Liver (tissue), 9 donors: ENCODE data around the gene PDE4D. TPM values are rescaled to one million over a fixed set of nuclear protein-coding genes. Genes with fewer than 3 reads are reported as not detected.
A peak's percentile ranks its signal among the peaks of the same experiment; 100 is the strongest.

Source experiments
- DNase-seq: peaks from one replicate; pipeline ENCODE4 v3.0.0-alpha.2; 2017; ENCODE audit warnings: low spot score
- H3K27ac ChIP-seq, 2 donors: one replicate each; pipeline ENCODE4 v1.7.0; 2013; ENCODE audit warnings: inconsistent platforms in 2 of 2, low read length in 2 of 2, control low read depth in 1 of 2, low read depth in 1 of 2, mild to moderate bottlenecking in 1 of 2
- H3K27me3 ChIP-seq, 4 donors: one replicate each; pipeline versions ENCODE4 v1.6.1 to v1.7.0; 2013; ENCODE audit warnings: low read length in 3 of 4, inconsistent platforms in 1 of 4, mild to moderate bottlenecking in 1 of 4, moderate library complexity in 1 of 4; ENCODE audit not compliant: control insufficient read depth in 4 of 4, insufficient read depth in 4 of 4
- H3K36me3 ChIP-seq, 4 donors: one replicate each; pipeline versions ENCODE4 v1.6.1 to v1.7.0; 2013; ENCODE audit warnings: low read length in 3 of 4, mild to moderate bottlenecking in 3 of 4, low read depth in 1 of 4, moderate library complexity in 1 of 4; ENCODE audit not compliant: control insufficient read depth in 4 of 4, insufficient read depth in 3 of 4
- H3K4me1 ChIP-seq, 4 donors: one replicate each; pipeline versions ENCODE4 v1.6.1 to v1.7.0; 2013; ENCODE audit warnings: low read length in 3 of 4, mild to moderate bottlenecking in 3 of 4, moderate library complexity in 1 of 4; ENCODE audit not compliant: control insufficient read depth in 4 of 4, insufficient read depth in 4 of 4
- H3K4me3 ChIP-seq, 3 donors: one replicate each; pipeline versions ENCODE4 v1.6.1 to v1.7.0; 2013; ENCODE audit warnings: low read length in 3 of 3, control low read depth in 1 of 3, low read depth in 1 of 3, mild to moderate bottlenecking in 1 of 3
- H3K9ac ChIP-seq, 2 donors: one replicate each; pipeline ENCODE4 v1.7.0; 2013; ENCODE audit warnings: low read length in 2 of 2, mild to moderate bottlenecking in 2 of 2, moderate library complexity in 2 of 2, control low read depth in 1 of 2, low read depth in 1 of 2
- H3K9me3 ChIP-seq, 4 donors: one replicate each; pipeline versions ENCODE4 v1.6.1 to v1.7.0; 2013; ENCODE audit warnings: low read length in 3 of 4; ENCODE audit not compliant: control insufficient read depth in 4 of 4
- ATF3 ChIP-seq: IDR thresholded peaks from 2 replicates; pipeline ENCODE4 v1.6.1; 2016; ENCODE audit warnings: antibody characterized with exemption
- CTCF ChIP-seq: fragments of 150-350 bp; IDR thresholded peaks from 2 replicates; pipeline ENCODE4 v1.5.1; 2017; ENCODE audit warnings: improper control_type of control experiment, low read depth, low read length; ENCODE audit not compliant: missing input control
- EGR1 ChIP-seq, 2 donors: IDR thresholded peaks; 2 replicates each; pipeline ENCODE4 v1.6.1; 2016 to 2018; ENCODE audit warnings: antibody characterized with exemption in 2 of 2, low read depth in 2 of 2
- FOXA1 ChIP-seq: IDR thresholded peaks from 2 replicates; pipeline ENCODE4 v1.6.1; 2016; ENCODE audit warnings: antibody characterized with exemption
- FOXA2 ChIP-seq: IDR thresholded peaks from 2 replicates; pipeline ENCODE4 v1.6.1; 2016; ENCODE audit warnings: antibody characterized with exemption
- GABPA ChIP-seq, 2 donors: IDR thresholded peaks in 1 of 2; conservative IDR thresholded peaks in 1 of 2; 2 replicates each; pipeline ENCODE4 v1.6.1; 2016; ENCODE audit warnings: antibody characterized with exemption in 2 of 2, mild to moderate bottlenecking in 1 of 2, moderate library complexity in 1 of 2
- HNF4A ChIP-seq, 2 donors: conservative IDR thresholded peaks; 2 replicates each; pipeline ENCODE4 v1.6.1; 2016; ENCODE audit warnings: antibody characterized with exemption in 2 of 2, mild to moderate bottlenecking in 2 of 2
- HNF4G ChIP-seq: IDR thresholded peaks from 2 replicates; pipeline ENCODE4 v1.6.1; 2016; ENCODE audit warnings: antibody characterized with exemption
- JUND ChIP-seq, 2 donors: IDR thresholded peaks; 2 replicates each; pipeline ENCODE4 v1.6.1; 2016; ENCODE audit warnings: antibody characterized with exemption in 2 of 2
- NR2F2 ChIP-seq: IDR thresholded peaks from 2 replicates; pipeline ENCODE4 v1.6.1; 2016; ENCODE audit warnings: antibody characterized with exemption
- RAD21 ChIP-seq, 2 donors: IDR thresholded peaks; 2 replicates each; pipeline ENCODE4 v1.6.1; 2016; ENCODE audit warnings: antibody characterized with exemption in 2 of 2, mild to moderate bottlenecking in 2 of 2
- REST ChIP-seq: IDR thresholded peaks from 2 replicates; pipeline ENCODE4 v1.6.1; 2016; ENCODE audit warnings: antibody characterized with exemption, mild to moderate bottlenecking
- RXRA ChIP-seq, 2 donors: IDR thresholded peaks; 2 replicates each; pipeline ENCODE4 v1.6.1; 2017 to 2018; ENCODE audit warnings: antibody characterized with exemption in 2 of 2, mild to moderate bottlenecking in 1 of 2
- SP1 ChIP-seq: IDR thresholded peaks from 2 replicates; pipeline ENCODE4 v1.6.1; 2018; ENCODE audit warnings: antibody characterized with exemption, mild to moderate bottlenecking
- TAF1 ChIP-seq: conservative IDR thresholded peaks from 2 replicates; pipeline ENCODE4 v1.6.1; 2016; ENCODE audit warnings: antibody characterized with exemption, mild to moderate bottlenecking
- YY1 ChIP-seq: IDR thresholded peaks from 2 replicates; pipeline ENCODE4 v1.6.1; 2016; ENCODE audit warnings: antibody characterized with exemption, mild to moderate bottlenecking
- ZBTB33 ChIP-seq: IDR thresholded peaks from 2 replicates; pipeline ENCODE4 v1.6.1; 2016; ENCODE audit warnings: antibody characterized with exemption
- WGBS: extraction: QIAGEN DNeasy Blood & Tissue Kit; methylation state at CpG from one replicate; pipeline ENCODE4 v1.1.7; 2013; 5-methylcytosine and 5-hydroxymethylcytosine counted together
- polyA plus RNA-seq, 2 donors: library from polyadenylated mRNA; stranded (reverse) in 1 of 2; unstranded in 1 of 2; fragments of 200-250 nt in 1 of 2; fragments of >200 nt in 1 of 2; fragmentation: Nextera tagmentation in 1 of 2; extraction: Ambion mirVana in 1 of 2; gene quantifications; one replicate each; pipeline versions ENCODE4 v1.2.1 to v1.2.3, GENCODE V29; 2013 to 2015
- total RNA-seq, 2 donors: library from RNA; depleted of rRNA; stranded (reverse); fragments of >200 nt; gene quantifications; one replicate each; pipeline ENCODE4 v1.2.3, GENCODE V29; 2014
- TF ChIP-seq, protein P1 (sequence below): IDR thresholded peaks from 2 replicates; pipeline ENCODE4 v1.6.1; 2016; ENCODE audit warnings: antibody characterized with exemption
- donor health status: healthy.
- donor health status: healthy.
- donor health status: healthy.
- donor health status: healthy.
- donor health status: healthy.

PDE4D gene
- total and polyA plus RNA-seq, 4 donors, result 0.67 to 11.9 (median 6.5) TPM

GRCh38 chr5:59387127-59387526 lies 506.4 kb downstream of the PDE4D start (continued):
- no peak for TF ChIP-seq JUND (IDR thresholded peaks at IDR 0.05)

- WGBS, result 98% methylated on average over 2 of the region's 2 CpGs
- no peak for DNase-seq
- Histone ChIP-seq H3K4me1 (no peaks in the 10 kb centered on the region), H3K36me3 (no peaks in the 10 kb centered on the region), H3K27me3 (no peaks in the 10 kb centered on the region), H3K27ac (no peak overlapping the region), H3K9me3 (no peaks in the 10 kb centered on the region), H3K4me3 (no peak overlapping the region), H3K9ac (no peak overlapping the region)
- TF ChIP-seq TAF1 (no peak), YY1 (no peak), RAD21 (IDR thresholded peaks at IDR 0.05) (no peak), NR2F2 (no peak), SP1 (no peak), CTCF (no peak), JUND (IDR thresholded peaks at IDR 0.05) (no peak), HNF4A (conservative IDR thresholded peaks at IDR 0.05) (no peak), ATF3 (no peak), GABPA (IDR thresholded peaks at IDR 0.05 in 1 of 2, conservative IDR thresholded peaks at IDR 0.05 in 1 of 2) (no peak), FOXA1 (no peak), FOXA2 (no peak), REST (no peak), EGR1 (IDR thresholded peaks at IDR 0.05; ENCODE audit: low read depth in 2 of 2) (no peak), HNF4G (no peak), RXRA (IDR thresholded peaks at IDR 0.05) (no peak)
- TF ChIP-seq, protein P1, sequence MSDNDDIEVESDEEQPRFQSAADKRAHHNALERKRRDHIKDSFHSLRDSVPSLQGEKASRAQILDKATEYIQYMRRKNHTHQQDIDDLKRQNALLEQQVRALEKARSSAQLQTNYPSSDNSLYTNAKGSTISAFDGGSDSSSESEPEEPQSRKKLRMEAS, result no peak
These were observed 507.8 kb downstream of the PDE4D start for GRCh38 chr5:59385700-59386099.

DNA sequence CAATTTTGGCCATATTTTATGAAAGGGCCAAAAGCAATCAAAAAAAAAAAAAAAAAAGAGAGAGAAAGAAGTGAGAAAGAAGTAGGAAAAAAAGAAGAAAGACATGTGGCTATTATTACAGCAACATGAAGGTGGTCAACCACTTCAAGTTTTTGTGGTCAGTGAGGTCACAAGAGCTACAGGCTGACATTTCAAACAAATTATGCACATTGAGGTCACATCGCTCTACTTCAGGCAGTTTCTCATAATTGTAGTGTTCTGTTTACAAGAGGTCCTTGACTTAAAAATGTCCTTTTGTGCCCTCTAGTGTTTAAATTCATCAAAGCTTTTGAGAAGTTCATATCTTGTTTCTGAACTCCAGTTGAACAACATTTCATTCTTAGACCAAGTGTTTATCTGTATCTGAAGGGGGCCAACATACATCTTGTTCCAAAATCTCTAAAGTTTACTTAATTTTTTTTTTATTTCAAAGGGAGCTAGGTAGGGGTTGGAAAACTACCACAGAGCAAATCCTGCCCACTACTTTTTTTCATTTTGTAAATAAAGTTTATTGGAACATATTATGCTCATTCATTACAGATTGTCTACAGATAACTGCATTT lies 513.1 kb downstream of the PDE4D start:
- no peak for DNase-seq
- H3K27ac ChIP-seq, result peak overlapping the region in 1 of 2 donors; percentile 7
- WGBS, result 4% methylated on average over 1 of the region's 1 CpG

More for the DNA sequence above, 513.1 kb downstream of the PDE4D start:
- TF ChIP-seq RAD21 (IDR thresholded peaks at IDR 0.05) (peak; percentile 75 to 82), NR2F2 (peak; percentile 37), CTCF (peak; percentile 48), YY1 (no peak), ZBTB33 (no peak), TAF1 (no peak), RXRA (IDR thresholded peaks at IDR 0.05) (peak; percentile 30 to 57)
- H3K27me3 ChIP-seq, result no peaks in the 10 kb centered on the region
- H3K36me3 ChIP-seq, result no peaks in the 10 kb centered on the region
- H3K4me3 ChIP-seq, result no peak overlapping the region
- H3K9me3 ChIP-seq, result no peaks in the 10 kb centered on the region
- no peaks in the 10 kb centered on the region for H3K4me1 ChIP-seq
- no peak overlapping the region for H3K9ac ChIP-seq
